Fibroblast of the aortic adventitia (primary cell): ENCODE measurements around the gene TADA2B. TPM values are rescaled to one million over a fixed set of nuclear protein-coding genes. Genes with fewer than 3 reads are reported as not detected.

Experiments used
- DNase-seq: peaks from one replicate; pipeline ENCODE4 v3.0.0-alpha.2; 2010; ENCODE audit warnings: low read depth
- H3K4me3 ChIP-seq: 2 replicates; pipeline ENCODE4 v1.5.1; 2011; ENCODE audit warnings: low read depth, mild to moderate bottlenecking, control low read depth, low read length, moderate library complexity
- total RNA-seq: library from RNA; depleted of rRNA; stranded (reverse); fragments of >200 nt; gene quantifications from 2 replicates; pipeline ENCODE4 v1.2.3, GENCODE V29; 2012; ENCODE audit warnings: low replicate concordance
- TF ChIP-seq, protein P1 (sequence below): IDR thresholded peaks from 2 replicates; pipeline ENCODE4 v1.5.1; 2011; ENCODE audit warnings: mild to moderate bottlenecking, low read length, control low read depth, inconsistent platforms; ENCODE audit not compliant: insufficient read depth

The TADA2B gene
- total RNA-seq, 1 donor, result 11.5 TPM

DNA sequence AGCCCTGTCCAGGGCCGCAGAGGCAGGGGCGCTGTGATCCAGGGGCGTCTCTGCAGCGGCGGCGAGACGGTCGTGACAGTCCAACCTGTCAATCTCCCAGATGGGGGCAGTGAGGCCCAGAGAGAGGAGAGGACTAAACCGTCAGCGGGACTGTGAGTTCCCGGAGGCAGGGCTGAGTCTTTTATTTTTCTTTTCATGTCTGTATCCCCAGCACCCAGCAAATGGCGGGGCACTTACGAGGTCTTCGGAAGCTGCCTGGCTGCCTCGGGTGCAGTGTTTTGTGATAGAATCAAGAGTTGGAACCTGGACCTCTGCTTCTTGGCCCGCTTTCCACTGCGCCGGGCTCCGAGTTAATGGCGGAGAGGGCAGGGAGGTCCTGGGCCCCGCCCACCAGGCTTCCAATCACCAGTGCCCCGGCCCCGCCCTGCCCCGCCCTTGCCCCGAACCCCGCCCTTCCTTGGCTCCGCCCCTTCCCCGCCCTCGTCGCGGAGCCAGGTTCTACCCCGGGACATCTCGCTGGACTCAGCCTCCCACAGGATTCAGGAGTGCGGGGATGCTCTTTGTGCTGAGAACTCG lies 59.9 kb downstream of the TADA2B start:
- TF ChIP-seq, protein P1, sequence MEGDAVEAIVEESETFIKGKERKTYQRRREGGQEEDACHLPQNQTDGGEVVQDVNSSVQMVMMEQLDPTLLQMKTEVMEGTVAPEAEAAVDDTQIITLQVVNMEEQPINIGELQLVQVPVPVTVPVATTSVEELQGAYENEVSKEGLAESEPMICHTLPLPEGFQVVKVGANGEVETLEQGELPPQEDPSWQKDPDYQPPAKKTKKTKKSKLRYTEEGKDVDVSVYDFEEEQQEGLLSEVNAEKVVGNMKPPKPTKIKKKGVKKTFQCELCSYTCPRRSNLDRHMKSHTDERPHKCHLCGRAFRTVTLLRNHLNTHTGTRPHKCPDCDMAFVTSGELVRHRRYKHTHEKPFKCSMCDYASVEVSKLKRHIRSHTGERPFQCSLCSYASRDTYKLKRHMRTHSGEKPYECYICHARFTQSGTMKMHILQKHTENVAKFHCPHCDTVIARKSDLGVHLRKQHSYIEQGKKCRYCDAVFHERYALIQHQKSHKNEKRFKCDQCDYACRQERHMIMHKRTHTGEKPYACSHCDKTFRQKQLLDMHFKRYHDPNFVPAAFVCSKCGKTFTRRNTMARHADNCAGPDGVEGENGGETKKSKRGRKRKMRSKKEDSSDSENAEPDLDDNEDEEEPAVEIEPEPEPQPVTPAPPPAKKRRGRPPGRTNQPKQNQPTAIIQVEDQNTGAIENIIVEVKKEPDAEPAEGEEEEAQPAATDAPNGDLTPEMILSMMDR, result no peak
- peak; percentile 57 for DNase-seq
- H3K4me3 ChIP-seq, result peak overlapping the region; percentile 70

DNA sequence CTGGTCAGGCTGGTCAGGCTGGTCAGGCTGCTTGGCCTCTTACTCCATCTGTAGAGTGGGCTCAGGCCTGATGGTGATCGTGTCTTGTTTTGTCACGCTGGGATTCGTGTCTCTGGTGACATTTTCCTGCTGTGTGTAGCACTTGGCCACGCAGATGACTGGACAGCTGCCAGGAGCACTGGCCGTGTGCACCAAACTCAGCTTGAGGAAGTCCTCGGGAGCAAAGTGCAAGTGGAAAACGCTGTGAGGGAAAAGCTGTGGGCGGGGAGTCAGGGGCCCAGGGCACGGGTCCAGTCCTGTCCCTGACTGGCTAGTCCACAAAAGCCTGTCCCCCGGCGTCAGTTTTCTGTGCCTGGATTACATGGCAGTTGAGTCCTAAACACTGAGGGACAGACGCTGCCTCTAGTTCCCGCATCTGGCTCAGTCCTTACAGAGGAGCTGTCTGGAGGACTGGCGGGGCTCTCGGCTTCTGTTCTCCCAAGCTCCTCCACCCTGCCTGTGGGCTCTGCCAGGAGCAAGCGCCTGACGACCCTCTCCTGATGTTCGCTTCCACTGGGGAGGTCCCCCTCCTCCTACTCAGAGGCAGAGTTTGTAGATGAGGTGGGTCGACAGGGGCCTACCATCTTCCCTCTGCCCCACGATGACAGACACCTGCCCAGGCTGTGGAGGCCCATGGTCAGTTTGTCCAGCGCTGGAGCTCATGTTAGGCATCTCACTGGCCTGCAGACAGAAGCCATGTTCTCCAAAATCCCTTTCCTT lies 60.6 kb downstream of the TADA2B start:
- peak overlapping the region; percentile 70 for H3K4me3 ChIP-seq
- TF ChIP-seq, protein P1, result no peak
- DNase-seq, result no peak

DNA sequence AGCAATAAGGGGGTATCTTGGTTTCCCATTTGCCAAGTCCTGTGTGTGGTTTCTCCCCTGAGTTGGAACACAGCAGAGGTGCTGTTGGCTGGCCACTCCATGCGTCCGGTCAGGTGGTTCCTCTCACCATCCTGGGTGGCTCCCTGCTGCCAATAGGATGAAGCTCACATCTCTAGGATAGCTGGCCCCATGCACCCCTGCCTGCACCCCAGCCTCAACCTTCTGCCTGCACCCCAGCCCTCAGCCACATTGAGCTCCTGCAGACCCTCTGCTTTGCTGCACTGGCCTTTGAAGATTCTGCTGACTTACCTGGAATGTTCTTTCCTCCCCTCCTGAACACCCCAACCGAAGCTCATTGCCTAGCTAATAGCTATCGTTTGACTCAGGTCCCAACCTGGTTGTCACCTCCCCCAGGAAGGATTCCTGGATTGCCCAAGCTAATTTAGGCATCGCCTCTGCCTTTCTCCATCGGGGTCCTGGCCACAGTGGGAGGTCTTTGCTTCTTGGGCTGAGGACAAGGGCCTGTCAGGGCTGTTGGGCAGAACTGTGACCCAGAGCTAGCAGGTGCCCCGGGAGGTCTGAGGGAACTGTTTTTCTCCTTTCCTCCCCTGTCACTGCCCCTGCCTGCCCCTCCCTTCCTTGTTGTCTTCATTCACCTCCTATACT lies 61.3 kb downstream of the TADA2B start:
- H3K4me3 ChIP-seq, result no peak overlapping the region
- DNase-seq, result no peak
- TF ChIP-seq, protein P1, result no peak

DNA sequence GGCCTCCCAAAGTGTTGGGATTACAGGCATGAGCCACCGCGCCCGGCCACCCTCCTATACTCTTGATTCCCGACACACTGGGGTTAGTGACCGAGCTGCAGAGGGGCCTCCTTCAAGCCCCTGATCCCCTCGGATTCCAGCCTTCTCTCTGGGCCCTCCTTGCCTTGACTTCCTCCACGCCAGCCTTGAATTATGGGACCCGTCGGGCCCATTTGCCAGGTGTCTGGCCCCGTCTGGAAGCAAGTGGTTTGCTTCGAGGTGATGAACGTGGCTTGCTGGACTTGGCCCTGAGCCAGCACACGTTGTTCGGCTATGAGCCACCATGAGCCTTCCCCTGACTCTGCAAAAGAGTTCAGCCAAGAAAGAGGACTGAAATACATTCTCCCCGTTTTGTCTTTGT lies 62.1 kb downstream of the TADA2B start:
- DNase-seq, result no peak
- no peak overlapping the region for H3K4me3 ChIP-seq
- TF ChIP-seq, protein P1, result no peak

DNA sequence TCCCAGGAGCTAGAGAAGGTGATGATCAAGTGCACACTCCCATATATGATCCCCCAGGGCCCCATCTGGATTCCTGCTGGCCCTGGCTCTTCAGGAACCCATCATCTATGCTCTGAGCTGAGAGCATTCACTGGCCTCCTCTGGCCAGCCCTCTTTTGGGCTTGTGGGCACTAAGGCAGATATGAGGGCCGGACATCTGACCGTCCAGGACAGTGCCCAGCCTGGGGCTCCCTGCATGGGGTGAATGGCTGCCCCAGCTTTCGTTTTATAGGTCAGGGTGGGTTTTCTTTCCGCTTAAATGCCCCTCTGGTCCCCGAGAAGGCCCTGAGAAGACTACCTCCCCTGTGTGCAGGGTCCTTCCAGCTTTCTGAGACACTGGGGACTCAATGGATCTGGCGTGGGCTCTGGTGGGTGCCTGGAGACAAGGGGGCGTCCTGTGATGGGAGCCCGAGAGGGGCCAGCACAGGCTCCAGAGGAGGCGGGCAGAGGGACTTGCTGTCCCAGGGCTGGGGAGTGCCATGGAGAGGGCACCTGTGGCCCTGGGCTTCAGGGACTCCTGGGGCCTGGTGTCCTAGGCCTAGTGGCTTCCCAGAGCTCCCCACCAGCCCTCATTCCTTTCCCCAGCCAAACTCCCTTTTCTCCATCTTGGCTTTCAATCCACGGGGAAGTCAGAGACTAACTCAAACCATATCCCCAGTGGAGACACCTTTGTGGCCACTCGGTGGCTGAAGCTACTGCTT lies 64.2 kb downstream of the TADA2B start:
- H3K4me3 ChIP-seq, result no peak overlapping the region
- no peak for DNase-seq
- TF ChIP-seq, protein P1, result no peak

Other genes starting within 250 kb of the TADA2B start
- gene TBC1D14, start 133.5 kb upstream of the TADA2B start, total RNA-seq, result 34.0 and 65.1 TPM in 2 replicates
- 8.6 and 16.1 TPM in 2 replicates for gene GRPEL1, start 24.7 kb downstream of the TADA2B start, total RNA-seq
- 0.27 and 5.4 TPM in 2 replicates for gene SORCS2, start 149.2 kb downstream of the TADA2B start, total RNA-seq